Measurements from ENCODE around the gene AHRR.
A peak's percentile ranks its signal among the peaks of the same experiment; 100 is the strongest.

The AHRR gene

DNA sequence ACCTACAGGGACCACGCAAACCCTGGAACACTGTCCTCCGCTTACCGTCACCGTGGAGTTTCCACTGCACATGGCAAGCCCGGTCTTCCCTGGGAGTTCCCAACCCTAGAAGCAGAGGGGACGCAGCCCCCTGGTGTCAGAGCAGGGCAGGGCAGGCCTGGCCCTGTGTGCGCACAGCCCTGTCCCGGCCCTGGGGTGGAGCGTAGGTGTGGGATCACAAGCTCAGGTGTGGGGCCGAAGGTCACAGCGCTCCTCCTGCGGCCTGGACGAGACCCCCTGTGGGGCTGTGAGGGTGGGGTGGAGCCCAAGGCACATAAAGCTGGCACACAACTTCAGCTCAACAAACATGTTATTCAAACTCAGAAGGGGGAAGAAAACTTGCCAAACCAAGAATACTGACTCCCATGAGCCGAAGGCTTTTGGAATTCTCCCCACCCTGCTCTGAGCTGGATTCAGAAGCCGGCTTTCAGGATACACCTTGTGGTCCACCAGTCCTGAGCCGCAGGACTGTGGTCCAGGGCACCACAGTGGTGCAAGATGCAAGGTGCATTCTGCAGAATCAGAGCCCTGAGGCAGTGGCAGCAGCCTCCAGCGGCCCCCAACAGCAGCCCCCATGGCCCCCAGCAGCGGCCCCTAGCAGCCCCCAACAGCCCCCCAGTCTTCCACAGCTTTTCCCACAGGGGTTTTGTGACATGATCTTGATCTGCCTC lies 109.6 kb downstream of the AHRR start:
- peak; percentile 67 to 69 for DNase-seq

DNA sequence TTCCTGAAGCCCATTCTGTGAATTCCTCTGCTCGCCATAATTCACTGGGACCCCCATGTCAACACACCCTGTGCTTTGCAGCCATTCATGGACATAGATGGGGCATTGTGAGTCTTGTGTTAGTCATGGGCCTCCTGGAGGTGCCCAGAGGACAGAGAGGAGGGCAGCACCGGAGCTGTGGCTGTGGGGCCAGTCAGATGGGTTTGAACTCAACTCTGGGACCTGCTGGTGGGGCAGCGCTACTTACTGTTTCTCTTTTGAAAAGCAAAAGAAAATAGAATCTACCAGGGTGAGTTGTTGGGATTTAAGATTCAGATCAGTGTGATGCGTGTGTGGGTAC lies 110.2 kb downstream of the AHRR start:
- DNase-seq, result no peak

DNA sequence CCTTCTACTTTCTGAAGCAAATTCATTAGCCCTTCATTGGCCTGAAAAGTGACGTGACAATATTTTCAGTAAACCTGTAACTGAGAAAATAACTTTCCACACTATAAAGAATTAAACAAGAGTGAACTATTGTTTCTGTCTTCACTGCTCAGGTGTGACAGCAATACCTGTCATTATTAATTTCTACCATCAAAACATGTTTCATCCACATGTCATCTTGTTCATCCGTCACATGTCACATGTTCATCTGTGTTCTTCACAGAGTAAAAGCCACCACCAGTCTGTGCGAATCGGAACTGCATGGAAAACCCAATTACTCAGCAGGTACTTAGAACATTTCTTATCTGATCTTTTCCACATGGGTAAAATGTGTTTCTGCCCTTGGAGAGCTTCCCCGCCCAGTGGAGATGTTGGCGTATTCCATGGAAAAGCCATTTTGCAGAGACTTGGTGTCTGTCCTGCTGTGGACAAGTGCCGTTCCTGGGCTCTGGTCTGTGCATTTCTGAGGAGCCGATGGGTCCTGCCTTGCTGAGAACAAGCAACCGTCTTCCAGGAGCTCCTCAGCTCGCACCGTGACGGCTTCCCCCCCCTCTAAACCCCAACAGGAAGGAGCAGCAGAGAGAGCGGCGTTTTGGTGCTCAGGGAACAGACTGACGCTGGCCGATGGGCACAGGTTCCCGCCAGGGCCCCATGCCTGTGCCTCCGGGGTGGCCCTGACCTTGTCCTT lies 110.8 kb downstream of the AHRR start:
- DNase-seq, result no peak

DNA sequence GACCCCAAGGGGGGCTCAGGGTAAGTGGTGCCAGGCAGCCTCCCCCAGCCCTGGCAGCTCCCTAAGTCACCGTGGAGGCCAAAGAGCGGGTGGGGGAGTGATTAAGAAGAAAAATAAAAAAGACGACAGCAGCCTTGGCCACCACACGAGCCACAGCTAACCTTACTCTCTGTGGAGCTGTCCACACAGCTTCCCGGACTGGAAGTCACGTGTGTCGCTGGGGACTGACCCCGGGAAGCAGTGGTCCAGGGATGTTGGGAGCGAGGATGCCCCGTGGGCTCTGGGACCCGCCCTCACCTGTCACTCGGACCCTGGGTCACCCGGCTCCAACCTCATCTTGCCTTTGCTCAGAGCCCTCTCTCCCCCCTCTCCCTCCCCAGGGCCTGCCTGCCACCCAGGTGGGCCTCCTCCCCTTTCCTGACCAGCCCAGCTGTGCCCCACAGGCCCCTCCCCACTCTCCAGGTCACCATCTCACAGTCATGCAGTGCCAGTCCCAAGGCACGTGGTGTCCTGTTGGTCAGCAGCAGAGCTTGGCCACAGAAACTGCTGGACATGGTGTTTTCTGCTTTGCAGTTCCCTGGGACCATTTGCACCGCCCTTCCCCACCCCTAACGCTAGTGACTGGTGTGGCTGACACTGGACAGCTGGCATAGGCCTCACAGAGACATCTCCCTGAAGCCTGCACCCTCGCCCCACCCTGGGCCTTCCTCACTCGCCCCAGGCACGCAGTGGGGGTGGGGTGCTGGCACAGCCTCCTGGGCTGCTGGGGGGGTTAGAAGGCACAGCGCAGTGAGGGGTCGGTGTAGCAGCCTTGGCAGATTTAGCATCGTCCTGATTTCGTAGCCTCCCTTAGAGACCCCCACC lies 111.6 kb downstream of the AHRR start:
- DNase-seq, result no peak

DNA sequence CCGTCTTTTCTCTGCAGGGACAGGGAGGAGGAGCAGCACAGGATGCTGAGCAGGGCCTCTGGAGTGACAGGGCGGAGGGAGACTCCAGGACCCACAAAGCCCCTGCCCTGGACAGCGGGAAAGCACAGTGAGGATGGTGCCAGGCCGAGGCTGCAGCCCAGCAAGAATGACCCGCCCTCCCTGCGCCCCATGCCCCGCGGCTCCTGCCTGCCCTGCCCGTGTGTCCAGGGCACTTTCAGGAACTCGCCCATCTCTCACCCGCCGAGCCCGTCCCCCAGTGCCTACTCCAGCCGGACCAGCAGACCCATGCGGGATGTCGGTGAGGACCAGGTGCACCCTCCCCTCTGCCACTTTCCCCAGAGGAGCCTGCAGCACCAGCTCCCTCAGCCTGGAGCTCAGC lies 112.3 kb downstream of the AHRR start:
- DNase-seq, result no peak

DNA sequence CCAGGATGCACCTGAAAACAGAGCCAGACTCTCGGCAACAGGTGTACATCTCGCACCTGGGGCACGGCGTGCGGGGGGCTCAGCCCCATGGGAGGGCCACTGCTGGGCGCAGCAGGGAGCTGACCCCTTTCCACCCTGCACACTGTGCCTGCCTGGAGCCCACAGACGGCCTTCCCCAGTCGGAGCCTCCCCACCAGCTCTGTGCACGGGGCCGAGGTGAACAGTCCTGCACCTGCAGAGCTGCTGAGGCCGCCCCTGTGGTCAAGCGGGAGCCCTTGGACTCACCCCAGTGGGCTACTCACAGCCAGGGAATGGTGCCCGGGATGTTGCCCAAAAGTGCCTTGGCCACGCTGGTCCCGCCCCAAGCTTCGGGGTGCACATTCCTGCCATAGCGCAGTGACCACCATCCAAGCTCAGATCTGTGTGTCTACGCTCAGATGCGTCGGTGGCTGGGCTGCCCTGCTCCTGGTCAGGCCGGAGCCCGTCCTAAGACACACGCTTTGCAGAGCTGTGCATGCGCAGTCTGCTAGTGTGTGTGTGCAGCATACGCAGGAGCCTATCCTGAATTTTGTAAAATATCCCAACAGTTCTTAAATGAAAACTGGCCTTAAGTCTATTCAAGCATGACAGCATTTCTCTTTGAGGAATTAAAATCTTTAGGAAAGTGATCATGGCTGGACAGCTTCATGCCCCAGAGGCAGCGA lies 113.1 kb downstream of the AHRR start:
- no peak for DNase-seq

DNA sequence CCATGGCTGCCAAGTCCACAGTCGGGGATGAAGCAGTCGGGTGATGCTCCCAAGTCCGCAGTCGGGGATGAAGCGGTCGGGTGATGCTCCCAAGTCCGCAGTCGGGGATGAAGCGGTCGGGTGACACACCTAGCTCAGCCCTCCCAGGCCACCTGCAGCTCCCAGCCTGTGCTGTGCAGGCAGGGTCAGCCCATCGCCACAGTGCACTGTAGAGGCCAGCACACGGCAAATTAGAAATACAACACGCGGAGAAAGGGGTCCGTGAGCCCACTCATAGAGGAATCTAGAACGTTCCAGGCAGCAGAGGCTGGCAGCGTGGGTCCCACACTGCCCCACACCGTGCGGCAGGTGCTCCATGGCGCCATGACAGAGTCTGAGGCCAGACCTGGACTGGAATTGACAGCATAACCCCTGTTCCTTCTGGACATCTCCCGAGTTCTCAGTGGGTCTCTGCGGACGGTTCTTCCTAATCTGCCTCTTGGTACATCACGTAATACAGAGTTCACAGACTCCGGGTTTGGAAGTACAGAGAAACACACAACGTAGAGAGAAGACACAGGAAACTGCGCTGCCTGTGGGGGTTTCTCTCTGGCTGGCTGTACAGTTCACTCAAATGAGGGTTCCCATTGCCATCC lies 113.8 kb downstream of the AHRR start:
- DNase-seq, result no peak

DNA sequence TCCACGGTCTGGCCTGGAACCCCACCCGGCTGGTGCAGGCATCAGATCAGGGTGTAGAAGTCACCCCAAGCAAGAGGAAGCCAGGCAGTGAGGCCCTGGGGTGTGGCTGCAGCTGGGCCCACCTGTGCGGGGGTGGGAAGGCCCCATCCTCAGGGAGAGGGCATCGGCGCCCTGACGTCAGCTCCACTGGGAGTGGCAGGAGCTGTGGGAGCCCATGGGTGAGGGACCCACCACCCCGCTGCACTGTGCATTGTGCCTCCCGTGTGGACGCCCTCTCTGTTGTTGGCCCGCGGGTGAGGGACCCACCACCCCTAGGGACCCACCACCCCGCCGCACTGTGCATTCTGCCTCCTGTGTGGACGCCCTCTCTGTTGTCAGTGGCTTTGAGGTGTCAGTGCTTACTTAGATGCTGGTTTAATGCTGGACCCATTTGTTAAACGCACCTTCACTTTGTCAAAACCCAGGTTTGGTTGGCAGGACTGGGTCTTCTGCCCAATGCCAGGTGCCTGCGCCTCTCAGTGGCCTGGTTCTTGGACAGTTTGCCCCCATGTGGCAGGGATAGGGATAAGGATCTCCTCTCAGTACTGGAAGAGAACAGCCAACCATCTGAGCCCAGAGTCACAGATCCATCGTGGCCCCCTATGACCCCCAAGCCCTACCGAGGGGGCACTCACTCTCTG lies 114.6 kb downstream of the AHRR start:
- peak in 1 of 2 donors; percentile 35 for DNase-seq

DNA sequence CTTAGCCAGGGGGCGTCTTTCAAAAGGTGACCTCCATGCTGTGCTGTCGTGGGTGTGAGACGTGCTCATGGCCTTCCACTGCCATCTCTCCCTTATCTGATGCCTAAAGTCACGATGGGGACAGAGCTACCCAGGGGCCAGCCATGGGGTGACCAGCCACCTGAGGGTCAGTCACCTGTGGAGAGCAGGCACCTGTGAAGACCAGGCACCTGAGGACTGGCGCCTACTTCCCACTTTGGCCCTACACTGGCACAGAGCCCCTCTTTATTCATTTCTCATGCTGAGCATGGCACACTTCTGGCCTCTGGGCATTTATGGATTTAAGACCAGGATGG lies 115.1 kb downstream of the AHRR start:
- DNase-seq, result no peak

DNA sequence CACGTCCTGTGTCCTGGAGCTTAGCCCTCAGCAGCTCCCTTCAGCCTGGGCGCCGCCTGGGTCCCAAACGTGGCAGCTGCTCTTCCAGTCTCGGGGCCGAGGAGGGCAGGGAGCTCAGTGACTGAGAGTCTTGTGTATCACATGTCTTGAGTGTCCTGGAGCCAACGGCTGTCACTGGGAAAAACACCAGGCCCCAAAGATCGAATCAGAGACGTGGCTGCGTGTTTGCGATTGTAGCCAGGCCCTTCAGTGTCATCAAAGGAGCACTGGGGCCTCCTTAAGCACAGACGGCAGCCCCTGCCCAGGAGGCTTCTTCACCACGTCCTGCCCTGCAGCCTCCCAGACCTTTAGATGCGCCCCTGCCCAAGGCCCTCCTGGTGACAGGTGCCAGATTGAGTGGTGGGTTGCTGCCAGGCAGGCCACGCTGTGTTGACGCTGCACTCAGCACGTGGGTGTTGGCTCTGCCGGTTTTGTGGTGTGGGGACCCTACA lies 115.8 kb downstream of the AHRR start:
- DNase-seq, result no peak

DNA sequence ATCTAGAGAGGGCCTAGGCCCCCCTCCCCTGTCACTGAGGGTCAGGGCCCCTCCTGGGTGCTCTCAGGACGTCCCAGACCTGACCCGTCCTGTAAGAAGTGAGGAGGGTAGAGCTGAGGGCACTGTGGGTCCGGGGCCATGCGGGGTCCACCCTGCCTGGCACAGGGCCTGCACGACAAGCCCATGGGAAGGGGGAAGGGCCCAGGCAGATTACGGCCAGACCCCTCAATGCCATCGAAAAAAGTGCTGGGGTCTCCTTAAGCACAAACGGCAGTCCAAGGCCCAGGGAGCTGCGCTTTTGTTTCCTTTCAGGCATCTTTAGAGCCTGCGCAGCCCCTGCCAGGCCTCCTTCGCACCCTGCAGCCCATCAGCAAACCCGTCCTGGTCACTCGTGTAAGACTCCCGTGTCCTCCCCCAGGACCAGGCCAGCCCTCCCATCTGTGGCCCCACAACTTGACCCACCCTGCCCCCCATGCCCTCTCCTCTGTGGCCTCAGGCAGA lies 117.0 kb downstream of the AHRR start:
- DNase-seq, result no peak

DNA sequence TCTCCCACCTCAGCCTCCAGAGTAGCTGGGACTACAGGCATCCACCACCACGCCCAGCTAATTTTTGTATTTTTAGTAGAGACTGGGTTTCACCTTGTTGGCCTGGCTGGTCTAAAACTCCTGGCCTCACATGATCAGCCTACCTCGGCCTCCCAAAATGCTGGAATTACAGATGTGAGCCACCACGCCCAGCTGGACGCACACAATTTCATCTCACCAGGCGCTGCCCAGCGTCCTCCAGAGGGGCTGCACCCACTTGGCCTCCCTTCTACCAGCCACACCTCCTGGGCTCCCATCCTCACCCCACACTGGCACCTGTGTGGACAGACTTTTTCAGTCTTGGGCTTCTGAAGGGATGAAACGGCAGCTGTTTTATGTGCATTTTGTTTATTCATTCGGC lies 117.7 kb downstream of the AHRR start:
- no peak for DNase-seq

DNA sequence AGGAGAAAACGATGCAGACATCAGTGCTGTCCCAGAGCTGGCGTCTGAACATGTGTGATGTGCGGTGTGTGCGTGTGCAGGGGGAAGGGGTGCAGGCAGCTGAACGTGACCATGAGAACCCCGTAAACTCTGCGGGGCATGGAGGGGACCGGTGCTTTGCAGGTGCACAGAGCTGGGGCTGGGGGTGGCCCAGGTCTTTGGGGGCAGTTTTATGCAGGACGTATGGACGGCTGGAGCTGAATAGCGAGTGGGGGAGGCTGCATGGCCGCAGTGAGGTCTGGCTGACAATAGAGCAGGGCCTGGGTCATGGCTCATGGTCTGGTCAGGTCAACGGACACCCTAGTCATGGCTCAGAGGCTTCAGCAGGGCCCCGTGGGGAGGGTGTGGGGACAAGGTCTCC lies 118.1 kb downstream of the AHRR start:
- DNase-seq, result no peak

DNA sequence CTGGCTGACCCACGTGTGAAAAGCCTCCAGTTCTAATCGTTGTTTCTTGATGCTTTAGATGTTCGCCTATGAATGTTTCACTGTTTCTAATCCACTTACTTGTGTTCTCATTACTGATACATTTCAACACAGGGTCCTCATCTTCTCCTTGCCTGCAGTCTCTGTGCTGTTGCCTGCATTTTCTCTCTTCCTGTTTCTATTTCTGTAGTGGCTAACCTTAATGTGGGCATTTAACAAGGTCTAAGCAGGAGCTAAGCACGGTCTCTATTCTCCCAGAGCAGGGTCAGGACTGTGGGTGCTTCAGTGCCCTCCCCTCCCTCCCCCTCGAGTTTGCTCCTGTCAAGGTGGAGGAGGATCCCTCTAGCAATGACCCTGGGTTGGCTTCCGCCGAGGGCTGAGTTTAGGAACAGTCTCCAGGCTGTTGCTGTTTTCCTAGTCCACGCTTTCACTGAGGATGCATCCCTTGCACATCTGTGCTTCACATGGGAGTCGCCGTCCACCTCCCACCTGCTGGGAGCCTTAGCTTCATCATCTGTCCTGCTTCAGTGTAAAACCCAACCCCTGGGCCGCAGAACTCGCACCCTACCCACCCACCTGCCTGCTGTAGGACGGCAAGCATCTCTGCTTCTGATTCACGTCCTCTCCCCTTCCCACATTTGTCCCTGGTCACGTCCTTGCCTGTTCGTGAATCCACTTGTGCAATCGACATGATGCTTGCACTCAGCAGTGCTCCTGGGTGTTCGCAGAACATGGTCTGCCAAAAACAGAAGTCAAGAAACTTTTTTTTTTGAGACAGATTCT lies 119.1 kb downstream of the AHRR start:
- DNase-seq, result no peak

DNA sequence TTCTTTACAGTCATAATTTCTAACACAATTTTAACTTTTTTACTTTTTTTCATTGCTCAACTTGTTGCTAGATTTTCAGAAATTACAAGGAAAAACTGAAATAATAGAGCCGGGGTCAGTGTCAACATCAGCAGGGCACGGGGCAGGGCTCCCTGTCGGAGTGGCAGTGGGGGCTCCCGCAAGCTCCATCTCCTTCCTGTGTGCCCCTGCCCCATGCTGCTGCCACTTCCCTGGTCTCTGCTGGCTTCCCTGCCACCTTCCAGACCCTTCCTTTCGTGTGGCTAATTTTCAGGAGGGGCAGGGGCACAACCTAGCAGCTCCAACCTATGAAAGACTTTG lies 120.5 kb downstream of the AHRR start:
- DNase-seq, result no peak

DNA sequence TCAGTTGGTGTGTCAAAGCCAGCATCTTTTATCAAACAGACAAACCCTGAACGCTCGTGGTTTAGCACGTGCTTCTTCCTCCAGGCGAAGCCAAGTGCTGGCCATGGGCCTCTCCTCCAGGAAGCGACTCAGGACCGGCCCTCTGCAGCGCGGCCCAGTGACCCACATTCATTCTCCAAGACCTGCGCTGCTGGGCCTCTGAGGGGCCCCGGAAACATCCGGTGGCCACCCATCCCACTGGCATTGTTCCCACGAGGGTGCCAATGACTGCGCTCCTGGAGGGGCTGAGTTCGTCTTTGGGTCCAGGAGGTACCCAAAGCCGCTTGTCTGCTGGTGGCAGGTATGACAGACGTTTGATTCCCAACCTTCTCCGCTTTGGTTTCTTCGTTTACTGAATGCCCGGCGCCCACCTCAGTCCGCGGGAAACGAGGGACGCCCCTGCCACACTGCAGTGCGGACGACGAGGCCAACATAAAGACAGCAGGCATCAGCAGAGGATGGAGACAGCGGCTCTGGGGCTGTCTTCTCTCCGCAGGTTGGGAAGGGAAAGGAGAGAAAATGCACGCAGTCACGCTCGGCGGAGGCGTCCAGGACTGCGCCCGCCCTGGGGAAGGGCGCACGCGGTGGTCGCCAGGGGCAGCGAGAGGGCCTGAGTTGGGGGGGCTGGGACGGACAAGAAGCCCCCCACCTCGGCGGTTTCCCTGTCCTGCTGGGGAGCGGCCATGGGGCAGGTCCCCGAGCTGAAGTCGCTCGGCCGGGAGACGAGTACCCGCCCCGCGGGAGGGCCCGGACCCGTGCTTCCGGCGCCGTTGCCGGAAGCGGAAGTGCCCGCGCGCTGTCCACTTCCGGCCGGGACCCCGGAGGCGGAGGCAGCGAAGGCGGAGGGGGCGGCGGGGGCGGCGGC lies 121.1 kb downstream of the AHRR start, which contains the start of gene EXOC3:
Gene EXOC3, plus strand, starts transcription at position 842 of the 904 bp plus-strand sequence. CDS start 3,030 bp downstream, outside the sequence.
- peak; percentile 79 to 81 for DNase-seq

DNA sequence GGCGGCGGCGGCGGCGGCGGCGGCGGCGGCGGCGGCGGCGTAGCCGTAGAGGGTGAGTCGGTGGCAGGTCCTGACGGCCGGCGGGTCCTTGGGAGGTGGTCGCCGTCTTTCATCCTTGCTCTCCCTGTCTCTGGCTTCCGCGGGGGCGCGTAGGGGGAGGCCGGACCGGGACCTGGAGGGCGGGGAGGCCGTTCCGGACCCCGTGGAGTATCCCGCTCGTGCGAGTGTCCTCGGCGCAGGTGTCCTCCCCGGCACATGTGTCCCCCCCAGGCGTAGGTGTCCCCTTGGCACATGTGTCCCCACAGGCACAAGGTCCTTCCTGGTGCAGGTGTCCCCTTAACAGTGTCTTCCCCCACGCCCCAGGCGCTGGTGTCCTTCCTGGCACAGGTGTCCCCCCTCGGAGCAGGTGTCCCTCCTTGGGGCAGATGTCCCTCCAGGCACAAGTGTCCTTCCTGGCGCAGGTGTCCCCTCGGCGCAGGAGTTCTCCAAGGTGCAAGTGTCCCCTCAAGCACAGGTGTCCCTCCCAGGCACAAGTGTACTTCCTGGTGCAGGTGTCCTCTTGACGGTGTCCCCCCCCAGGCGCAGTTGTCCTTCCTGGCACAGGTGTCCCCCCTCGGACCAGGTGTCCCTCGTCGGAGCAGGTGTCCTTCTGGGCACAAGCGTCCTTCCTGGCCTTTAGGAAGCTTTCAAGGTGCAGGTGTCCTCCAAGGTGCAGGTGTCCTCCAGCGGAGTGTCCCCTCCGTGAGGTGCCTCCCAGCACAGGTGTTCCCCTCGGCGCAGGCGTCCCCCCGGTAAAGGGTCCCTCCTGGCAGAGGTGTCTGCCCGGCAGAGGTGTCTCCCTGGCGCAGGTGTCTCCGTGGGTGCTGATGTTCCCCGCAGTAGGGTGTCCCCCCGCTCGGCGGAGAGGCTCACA lies 122.0 kb downstream of the AHRR start:
- DNase-seq, result peak in 1 of 2 donors; percentile 47

DNA sequence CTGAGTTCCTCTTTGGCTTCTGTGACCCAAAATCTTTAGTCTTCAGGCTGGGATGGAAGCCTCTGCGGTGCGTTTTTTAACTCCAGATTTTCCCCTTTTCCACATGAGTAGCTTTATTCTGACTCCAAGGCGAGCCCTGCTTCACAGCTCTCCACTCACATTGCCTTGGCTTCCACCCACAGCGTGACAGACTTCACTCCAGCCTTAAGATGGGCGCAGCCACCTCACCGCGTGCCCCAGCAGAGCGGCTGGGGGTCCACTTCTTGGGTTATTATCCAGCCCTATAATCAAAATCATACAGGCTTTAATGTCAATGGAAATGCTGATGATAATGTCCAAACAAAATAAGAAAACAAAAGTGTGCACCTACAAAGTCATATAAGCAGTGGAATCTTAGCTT lies 122.7 kb downstream of the AHRR start:
- DNase-seq, result no peak

DNA sequence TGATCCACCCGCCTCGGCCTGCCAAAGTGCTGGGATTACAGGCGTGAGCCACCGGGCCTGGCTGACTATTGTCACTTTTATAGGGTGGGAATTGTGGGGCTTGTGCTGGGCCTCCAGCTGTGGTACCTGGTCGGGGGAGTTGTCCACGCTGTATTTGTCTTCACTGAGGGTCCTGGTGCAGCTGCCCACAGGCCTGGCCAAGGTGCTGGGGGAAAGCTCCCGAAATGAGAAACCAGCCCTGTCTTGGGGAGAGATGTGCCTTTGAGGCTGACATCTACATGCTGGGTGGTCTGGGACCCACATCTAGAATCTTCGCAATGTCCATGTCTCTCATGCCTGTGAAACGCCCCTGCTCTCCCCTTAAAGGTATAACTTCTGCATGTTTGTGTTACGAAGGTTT lies 124.1 kb downstream of the AHRR start:
- DNase-seq, result no peak

Measured in stimulated activated CD4-positive, alpha-beta T cell treated with anti-CD3 and anti-CD28 coated beads, Interleukin-2, amount 100 ng/mL, for 24 hours (primary cell).